ENCODE data around the gene CCL17. TPM values are rescaled to one million over a fixed set of nuclear protein-coding genes. Genes with fewer than 3 reads are reported as not detected.

The CCL17 gene
- total and polyA plus RNA-seq, 8 donors = 1.1 TPM; not detected in 7

GRCh38 chr16:57411362-57411976, 6.9 kb downstream of the CCL17 start:
- 47 to 48% methylated on average over 12 of the region's 12 CpGs for WGBS, 2 donors
- ATAC-seq (no peak), DNase-seq (peak in 2 of 6 donors; percentile 46 to 55), FAIRE-seq (no peak)
- intact Hi-C loops (cut with DNase I) = loop anchor here in 2 of 3 donors (10.0 kb wide), 2 partner anchors 107 to 337 kb away; no protein-coding TSS in a partner anchor
- Histone ChIP-seq H3K9me3 (no peaks in the 10 kb centered on the region), H3K27me3 (no peaks in the 10 kb centered on the region), H3K36me3 (no peaks in the 10 kb centered on the region), H3K4me1 (no peaks in the 10 kb centered on the region), H3K27ac (no peak overlapping the region), H3K4me3 (no peak overlapping the region)
- TF ChIP-seq CTCF (IDR thresholded peaks at IDR 0.05) = no peak

- no peaks in the 10 kb centered on the region for H3K9me3 ChIP-seq
- ATAC-seq (no peak), DNase-seq (peak in 1 of 6 donors; percentile 52), FAIRE-seq (no peak)
- 76 to 90% methylated on average over 9 of the region's 9 CpGs for WGBS, 2 donors
- H3K4me3 ChIP-seq = no peak overlapping the region
- no peaks in the 10 kb centered on the region for H3K27me3 ChIP-seq
- no peaks in the 10 kb centered on the region for H3K36me3 ChIP-seq
- no peak overlapping the region for H3K27ac ChIP-seq
- TF ChIP-seq CTCF (IDR thresholded peaks at IDR 0.05) = no peak
- intact Hi-C loops (cut with DNase I) = loop anchor here in 2 of 3 donors (10.0 kb wide), 2 partner anchors 108 to 338 kb away; no protein-coding TSS in a partner anchor
- H3K4me1 ChIP-seq = peaks cover 0 to 6% (median 0%) of the 10 kb centered on the region in 3 donors
Measured at GRCh38 chr16:57412584-57412983, 8.0 kb downstream of the CCL17 start.

DNA sequence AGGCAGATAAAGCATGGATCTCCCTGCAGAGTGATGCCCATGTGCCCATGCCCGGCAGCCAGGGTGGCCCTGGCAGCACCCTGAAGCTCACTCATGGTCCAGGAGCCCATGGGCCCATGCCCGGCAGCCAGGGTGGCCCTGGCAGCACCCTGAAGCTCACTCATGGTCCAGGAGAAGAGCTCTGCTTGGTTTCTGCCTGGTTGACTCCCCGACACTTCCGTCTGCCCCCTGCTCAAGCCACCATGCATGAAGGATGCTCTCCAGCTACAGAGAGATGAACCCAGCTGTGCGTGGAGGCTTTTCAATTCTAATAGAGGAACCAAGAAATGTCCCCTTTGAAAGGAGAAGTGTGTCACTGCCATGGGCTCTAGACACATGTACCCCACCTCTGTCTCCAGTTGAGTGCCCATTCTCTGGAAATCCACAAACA, 8.7 kb downstream of the CCL17 start:
- Histone ChIP-seq H3K27ac (no peak overlapping the region), H3K4me1 (peaks cover 0 to 6% (median 0%) of the 10 kb centered on the region in 3 donors), H3K27me3 (no peaks in the 10 kb centered on the region), H3K4me3 (no peak overlapping the region), H3K9me3 (no peaks in the 10 kb centered on the region), H3K36me3 (no peaks in the 10 kb centered on the region)
- no peak for TF ChIP-seq CTCF (IDR thresholded peaks at IDR 0.05)
- ATAC-seq = no peak
- peak in 1 of 6 donors; percentile 39 for DNase-seq
- FAIRE-seq = no peak
- intact Hi-C loops (cut with DNase I) = loop anchor here in 2 of 3 donors (10.0 kb wide), 2 partner anchors 109 to 339 kb away; no protein-coding TSS in a partner anchor
- 68 to 84% methylated on average over 5 of the region's 5 CpGs for WGBS, 2 donors

GRCh38 chr16:57413733-57414132, 9.2 kb downstream of the CCL17 start:
- no peak overlapping the region for H3K27ac ChIP-seq
- intact Hi-C loops (cut with DNase I) = loop anchor here in 2 of 3 donors (10.0 kb wide), 2 partner anchors 109 to 339 kb away; no protein-coding TSS in a partner anchor
- WGBS, 2 donors = 48 to 52% methylated on average over 7 of the region's 7 CpGs
- DNase-seq (peak in 1 of 6 donors; percentile 40), ATAC-seq (no peak), FAIRE-seq (no peak)
- no peaks in the 10 kb centered on the region for H3K9me3 ChIP-seq
- H3K4me3 ChIP-seq = no peak overlapping the region
- no peaks in the 10 kb centered on the region for H3K27me3 ChIP-seq
- H3K36me3 ChIP-seq = no peaks in the 10 kb centered on the region
- TF ChIP-seq CTCF (IDR thresholded peaks at IDR 0.05) = no peak
- peaks cover 0 to 6% (median 0%) of the 10 kb centered on the region in 3 donors for H3K4me1 ChIP-seq

- H3K27ac ChIP-seq = no peak overlapping the region
- TF ChIP-seq CTCF (IDR thresholded peaks at IDR 0.05) = no peak
- FAIRE-seq (no peak), ATAC-seq (no peak), DNase-seq (peak in 2 of 6 donors; percentile 55 to 71)
- no peaks in the 10 kb centered on the region for H3K27me3 ChIP-seq
- no peak overlapping the region for H3K4me3 ChIP-seq
- H3K36me3 ChIP-seq = no peaks in the 10 kb centered on the region
- intact Hi-C loops (cut with DNase I) = loop anchor here in 2 of 3 donors (2.0 to 10.0 kb wide), 3 partner anchors 103 to 341 kb away; no protein-coding TSS in a partner anchor
- 71 to 86% methylated on average over 16 of the region's 16 CpGs for WGBS, 2 donors
- peaks cover 0 to 6% (median 3%) of the 10 kb centered on the region in 3 donors for H3K4me1 ChIP-seq
- H3K9me3 ChIP-seq = no peaks in the 10 kb centered on the region
Measured at GRCh38 chr16:57416084-57416483, 11.5 kb downstream of the CCL17 start.

Measured in pancreas (tissue), 10 donors.